Transverse colon (tissue), 4 donors: ENCODE measurements around the gene CD72. TPM values are rescaled to one million over a fixed set of nuclear protein-coding genes. Genes with fewer than 3 reads are reported as not detected.

Source experiments
- DNase-seq: peaks from one replicate; pipeline ENCODE4 v3.0.0-alpha.2; 2019
- H3K27ac ChIP-seq, 4 donors: fragments of 200-600 bp; sonication (generic); 2 replicates each; pipeline ENCODE4 v1.5.1; 2016 to 2018; ENCODE audit warnings: inconsistent platforms in 4 of 4
- H3K27me3 ChIP-seq: fragments of 200-600 bp; sonication (generic); 2 replicates; pipeline ENCODE4 v1.5.1; 2017; ENCODE audit warnings: inconsistent platforms
- H3K36me3 ChIP-seq, 4 donors: fragments of 200-600 bp; sonication (generic); 2 replicates each; pipeline ENCODE4 v1.5.1; 2017 to 2019; ENCODE audit warnings: inconsistent platforms in 4 of 4
- H3K4me1 ChIP-seq, 4 donors: fragments of 200-600 bp; sonication (generic); 2 replicates each; pipeline ENCODE4 v1.5.1; 2017 to 2020; ENCODE audit warnings: inconsistent platforms in 4 of 4
- H3K4me3 ChIP-seq, 4 donors: fragments of 200-600 bp; sonication (generic); 1 replicate in 1 of 4; 2 replicates in 3 of 4; pipeline versions ENCODE4 v1.5.1 to v1.6.1; 2017 to 2019; ENCODE audit warnings: inconsistent platforms in 4 of 4
- H3K9me3 ChIP-seq, 2 donors: fragments of 200-600 bp; sonication (generic); 2 replicates each; pipeline ENCODE4 v1.5.1; 2017 to 2019; ENCODE audit warnings: inconsistent platforms in 2 of 2
- CTCF ChIP-seq, 5 experiments: fragments of 200-600 bp in 3 of 5; fragments of 450-650 bp in 2 of 5; sonication (generic) in 3 of 5; IDR thresholded peaks; 1 replicate in 2 of 5; 2 replicates in 3 of 5; pipeline ENCODE4 v1.5.1; 2016 to 2017; ENCODE audit warnings: antibody characterized with exemption in 5 of 5, inconsistent platforms in 3 of 5, mild to moderate bottlenecking in 2 of 5, moderate library complexity in 1 of 5
- EP300 ChIP-seq: sonication (generic); formaldehyde crosslinking; IDR thresholded peaks from one replicate; pipeline ENCODE4 v1.6.1; 2017; ENCODE audit warnings: antibody characterized with exemption, low read depth
- POLR2A ChIP-seq: fragments of 450-650 bp; IDR thresholded peaks from one replicate; pipeline ENCODE4 v1.6.1; 2016; ENCODE audit warnings: antibody characterized with exemption, mild to moderate bottlenecking, moderate library complexity
- POLR2AphosphoS5 ChIP-seq, 3 donors: sonication (generic); formaldehyde crosslinking; IDR thresholded peaks; one replicate each; pipeline ENCODE4 v1.6.1; 2016; ENCODE audit warnings: antibody characterized with exemption in 3 of 3
- WGBS, 2 donors: methylation state at CpG; one replicate each; pipeline ENCODE4 v1.1.5; 2018; ENCODE audit warnings: low coverage in 1 of 2; 5-methylcytosine and 5-hydroxymethylcytosine counted together
- in situ Hi-C, 4 donors: fragments of 200-750 bp; cut with MboI; loops; one replicate each; pipeline versions ENCODE4 v1.15.0 to v1.15.1; 2017; ENCODE audit warnings: low sequenced_read_pairs in 3 of 4, low pct_ligation_motif_present in 1 of 4, low pct_unique_long_range_greater_than_20kb in 1 of 4
- intact Hi-C: fragments of 100-400 bp; cut with DNase I; formaldehyde crosslinking; loops from one replicate; pipeline ENCODE4 v1.15.1; 2023; ENCODE audit warnings: low total_unique reads
- total RNA-seq, 4 donors: library from RNA; depleted of rRNA; stranded (reverse); fragments of >200 nt; gene quantifications; one replicate each; pipeline ENCODE4 v1.1.0, GENCODE V29; 2016

Gene CD72
- total RNA-seq, 4 donors from 2014 or later: 3.0 to 21.9 (median 10.9) TPM

DNA sequence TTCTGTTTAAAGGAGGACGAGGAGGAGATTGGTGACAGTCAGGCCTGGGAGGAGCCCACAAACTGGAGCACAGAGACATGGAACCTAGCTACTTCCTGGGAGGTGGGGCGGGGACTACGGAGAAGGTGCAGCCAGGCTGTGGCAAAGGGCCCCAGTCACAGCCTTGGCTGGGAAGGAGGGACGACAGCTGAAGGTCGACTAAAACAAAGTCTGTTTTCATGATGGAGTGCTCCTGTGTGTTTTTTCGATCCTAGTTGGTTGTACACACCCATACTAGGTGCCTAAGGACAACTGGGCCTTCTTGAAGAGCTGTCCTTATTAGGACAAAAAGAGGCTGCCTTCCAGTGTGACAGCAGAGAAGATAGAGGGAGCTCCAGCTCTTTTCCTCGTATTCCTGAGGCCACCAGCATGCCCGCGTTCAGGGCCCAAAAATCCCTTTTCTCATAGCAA is 42.8 kb upstream of the CD72 start:
- intact Hi-C loops: no loop called here
- no peaks in the 10 kb centered on the region for H3K9me3 ChIP-seq
- peak overlapping the region in 1 of 4 donors; percentile 2 for H3K4me3 ChIP-seq
- peak; percentile 73 for DNase-seq
- in situ Hi-C loops: no loop called here
- WGBS, 2 donors: 37% methylated on average over 9 of the region's 9 CpGs; no CpG with 5 or more reads in 1 of the 2 donors
- peaks cover 18 to 71% (median 61%) of the 10 kb centered on the region in 4 donors for H3K4me1 ChIP-seq
- H3K27me3 ChIP-seq: no peaks in the 10 kb centered on the region
- H3K36me3 ChIP-seq: no peaks in the 10 kb centered on the region
- TF ChIP-seq POLR2AphosphoS5 (IDR thresholded peaks at IDR 0.05) (peak in 2 of 3 donors; percentile 8 to 54), POLR2A (peak; percentile 55), EP300 (no peak), CTCF (IDR thresholded peaks at IDR 0.05) (peak; percentile 25 to 54 (median 43))
- peak overlapping the region; percentile 95 to 99 (median 98) for H3K27ac ChIP-seq

DNA sequence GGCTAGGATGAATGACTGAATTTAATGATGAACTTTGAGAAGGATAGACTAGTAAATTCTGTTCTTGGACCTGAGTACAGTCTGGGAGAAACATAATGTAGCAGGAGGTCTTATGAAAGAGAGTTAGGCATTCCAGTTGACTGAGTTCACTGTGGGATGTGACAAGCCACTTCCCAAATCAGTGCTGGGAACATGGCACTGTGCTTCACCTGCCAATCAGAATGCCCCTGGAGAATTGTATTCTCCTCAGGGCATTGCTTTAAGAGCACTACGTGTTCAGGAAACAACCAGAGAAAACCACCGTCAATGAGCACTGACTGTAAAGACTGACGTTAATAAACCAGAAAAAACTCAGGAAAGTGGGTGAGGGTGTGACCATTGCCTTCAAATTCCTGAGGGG is 41.1 kb upstream of the CD72 start:
- WGBS, 2 donors: 57% methylated on average over 3 of the region's 3 CpGs
- intact Hi-C loops (loop anchor here (5.0 kb wide), 1 partner anchor 68 kb away; no protein-coding TSS in a partner anchor), in situ Hi-C loops (loop anchor here in 1 of 4 donors (10.0 kb wide), 1 partner anchor 85 kb away; the partner anchor contains the start of genes GBA2 and RGP1)
- Histone ChIP-seq H3K27me3 (no peaks in the 10 kb centered on the region), H3K4me3 (peak overlapping the region in 3 of 4 donors; percentile 78 to 91 (median 79)), H3K9me3 (no peaks in the 10 kb centered on the region), H3K36me3 (no peaks in the 10 kb centered on the region), H3K4me1 (peaks cover 12 to 57% (median 49%) of the 10 kb centered on the region in 4 donors), H3K27ac (peak overlapping the region; percentile 95 to 99 (median 98))
- TF ChIP-seq POLR2A: no peak
- peak; percentile 37 to 70 (median 53) for TF ChIP-seq POLR2AphosphoS5 (IDR thresholded peaks at IDR 0.05)
- TF ChIP-seq CTCF (IDR thresholded peaks at IDR 0.05): no peak
- TF ChIP-seq EP300: peak; percentile 89
- no peak for DNase-seq

- no peaks in the 10 kb centered on the region for H3K9me3 ChIP-seq
- H3K27me3 ChIP-seq: no peaks in the 10 kb centered on the region
- WGBS, 2 donors: 0% methylated on average over 1 to 2 of the region's 2 CpGs
- H3K36me3 ChIP-seq: no peaks in the 10 kb centered on the region
- intact Hi-C loops (loop anchor here (5.0 kb wide), 1 partner anchor 68 kb away; no protein-coding TSS in a partner anchor), in situ Hi-C loops (loop anchor here in 1 of 4 donors (10.0 kb wide), 1 partner anchor 86 kb away; the partner anchor contains the start of genes GBA2 and RGP1)
- H3K27ac ChIP-seq: peak overlapping the region; percentile 95 to 99 (median 98)
- peaks cover 12 to 53% (median 44%) of the 10 kb centered on the region in 4 donors for H3K4me1 ChIP-seq
- DNase-seq: peak; percentile 47
- no peak for TF ChIP-seq EP300
- TF ChIP-seq POLR2AphosphoS5 (IDR thresholded peaks at IDR 0.05): no peak
- no peak for TF ChIP-seq POLR2A
- no peak for TF ChIP-seq CTCF (IDR thresholded peaks at IDR 0.05)
- H3K4me3 ChIP-seq: peak overlapping the region; percentile 78 to 94 (median 85)
Measured at GRCh38 chr9:35658968-35659220, 40.7 kb upstream of the CD72 start.

- in situ Hi-C loops: loop anchor here in 1 of 4 donors (10.0 kb wide), 1 partner anchor 86 kb away; the partner anchor contains the start of genes GBA2 and RGP1
- intact Hi-C loops: loop anchor here (5.0 kb wide), 1 partner anchor 69 kb away; no protein-coding TSS in a partner anchor
- Histone ChIP-seq H3K36me3 (no peaks in the 10 kb centered on the region), H3K27ac (peak within 1 kb of the TSS; percentile 95 to 99 (median 98)), H3K27me3 (no peaks in the 10 kb centered on the region), H3K9me3 (no peaks in the 10 kb centered on the region), H3K4me1 (peaks cover 12 to 50% (median 41%) of the 10 kb centered on the region in 4 donors), H3K4me3 (peak within 1 kb of the TSS; percentile 78 to 94 (median 85))
- WGBS, 2 donors: 0% methylated on average over 1 to 38 of the region's 67 CpGs
- peak; percentile 88 for DNase-seq
- TF ChIP-seq CTCF (IDR thresholded peaks at IDR 0.05) (peak; percentile 49 to 77 (median 62)), EP300 (no peak), POLR2AphosphoS5 (IDR thresholded peaks at IDR 0.05) (peak; percentile 88 to 94 (median 90)), POLR2A (peak; percentile 89)
Measured at GRCh38 chr9:35658137-35658967, 40.1 kb upstream of the CD72 start, which contains the start of gene CCDC107. Gene CCDC107, plus strand, starts transcription at chr9:35658292. Its CDS starts 88 bp downstream, at chr9:35658380.
